ENCODE data around the gene SLC35F3.
A peak's percentile ranks its signal among the peaks of the same experiment; 100 is the strongest.

SLC35F3 gene

GRCh38 chr1:234047123-234047522 is 142.6 kb downstream of the SLC35F3 start:
- DNase-seq, result no peak

GRCh38 chr1:234062166-234062565 is 157.7 kb downstream of the SLC35F3 start:
- DNase-seq, result no peak

GRCh38 chr1:234065794-234066447 is 161.4 kb downstream of the SLC35F3 start:
- peak; percentile 21 for DNase-seq

GRCh38 chr1:234067581-234068337 is 163.3 kb downstream of the SLC35F3 start:
- no peak for DNase-seq

GRCh38 chr1:234069760-234070159 is 165.3 kb downstream of the SLC35F3 start:
- no peak for DNase-seq

GRCh38 chr1:234072793-234073192 is 168.3 kb downstream of the SLC35F3 start:
- no peak for DNase-seq

- no peak for DNase-seq
These were observed 173.7 kb downstream of the SLC35F3 start for GRCh38 chr1:234078143-234078542.

GRCh38 chr1:234079896-234080295 is 175.4 kb downstream of the SLC35F3 start:
- DNase-seq, result no peak

GRCh38 chr1:234083460-234083859 is 179.0 kb downstream of the SLC35F3 start:
- DNase-seq, result no peak

- no peak for DNase-seq
These were observed 184.9 kb downstream of the SLC35F3 start for GRCh38 chr1:234089396-234089795.

- DNase-seq, result no peak
These were observed 186.0 kb downstream of the SLC35F3 start for GRCh38 chr1:234090212-234091064.

GRCh38 chr1:234091065-234091401 is 186.6 kb downstream of the SLC35F3 start:
- DNase-seq, result no peak

- no peak for DNase-seq
These were observed 187.4 kb downstream of the SLC35F3 start for GRCh38 chr1:234091876-234092275.

- DNase-seq, result no peak
These were observed 188.6 kb downstream of the SLC35F3 start for GRCh38 chr1:234093107-234093506.

- DNase-seq, result no peak
These were observed 189.3 kb downstream of the SLC35F3 start for GRCh38 chr1:234093741-234094140.

GRCh38 chr1:234094172-234094571 is 189.7 kb downstream of the SLC35F3 start:
- no peak for DNase-seq

GRCh38 chr1:234096161-234096770 is 191.8 kb downstream of the SLC35F3 start:
- no peak for DNase-seq

- DNase-seq, result peak; percentile 56
These were observed 198.1 kb downstream of the SLC35F3 start for GRCh38 chr1:234102583-234102982.

- DNase-seq, result no peak
These were observed 198.7 kb downstream of the SLC35F3 start for GRCh38 chr1:234103198-234103597.

- no peak for DNase-seq
These were observed 201.6 kb downstream of the SLC35F3 start for GRCh38 chr1:234106032-234106431.

GRCh38 chr1:234107416-234108021 is 203.0 kb downstream of the SLC35F3 start:
- DNase-seq, result no peak

- DNase-seq, result no peak
These were observed 204.4 kb downstream of the SLC35F3 start for GRCh38 chr1:234108921-234109320.

GRCh38 chr1:234109840-234110239 is 205.4 kb downstream of the SLC35F3 start:
- DNase-seq, result no peak

Data from MV-4-11 (cell line).